Inflammatory macrophage treated with lipopolysaccharide for 4 hours (primary cell): ENCODE measurements around the gene PRSS56.

Source experiments
- DNase-seq: peaks from one replicate; pipeline ENCODE4 v3.0.0-alpha.2; 2020

Gene PRSS56

GRCh38 chr2:232502911-232503808 is 17.0 kb upstream of the PRSS56 start:
- peak; percentile 23 for DNase-seq

DNA sequence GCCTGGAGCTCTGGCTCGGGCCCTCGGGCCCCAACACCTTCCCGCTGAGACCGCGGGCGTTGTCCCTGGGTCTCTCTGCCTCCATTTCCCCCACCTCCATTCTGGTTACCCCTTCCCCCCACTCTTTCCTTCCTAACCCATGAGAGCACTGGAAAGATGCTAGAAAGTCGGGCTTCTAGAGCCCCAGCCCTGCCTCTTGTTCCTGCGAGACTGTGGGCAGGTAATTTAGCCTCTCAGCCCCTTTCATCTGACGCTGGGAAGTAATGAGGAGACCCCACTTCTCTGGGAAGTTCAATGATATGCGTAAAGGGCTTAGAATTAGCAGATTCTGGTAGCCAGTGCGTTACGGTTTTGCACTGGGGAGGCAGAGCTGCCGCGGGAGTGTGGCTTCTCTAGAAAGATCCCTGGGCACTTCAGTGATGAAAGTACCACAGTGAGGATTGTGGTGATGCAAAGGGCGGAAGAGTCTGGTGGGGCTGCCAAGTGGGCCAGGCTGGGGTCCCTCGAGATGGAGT is 16.3 kb upstream of the PRSS56 start:
- DNase-seq = no peak

GRCh38 chr2:232504438-232504837 is 15.8 kb upstream of the PRSS56 start:
- DNase-seq = no peak

GRCh38 chr2:232505856-232506255 is 14.3 kb upstream of the PRSS56 start:
- no peak for DNase-seq

GRCh38 chr2:232506709-232507108 is 13.5 kb upstream of the PRSS56 start:
- no peak for DNase-seq

GRCh38 chr2:232508251-232508650 is 11.9 kb upstream of the PRSS56 start:
- DNase-seq = no peak

DNA sequence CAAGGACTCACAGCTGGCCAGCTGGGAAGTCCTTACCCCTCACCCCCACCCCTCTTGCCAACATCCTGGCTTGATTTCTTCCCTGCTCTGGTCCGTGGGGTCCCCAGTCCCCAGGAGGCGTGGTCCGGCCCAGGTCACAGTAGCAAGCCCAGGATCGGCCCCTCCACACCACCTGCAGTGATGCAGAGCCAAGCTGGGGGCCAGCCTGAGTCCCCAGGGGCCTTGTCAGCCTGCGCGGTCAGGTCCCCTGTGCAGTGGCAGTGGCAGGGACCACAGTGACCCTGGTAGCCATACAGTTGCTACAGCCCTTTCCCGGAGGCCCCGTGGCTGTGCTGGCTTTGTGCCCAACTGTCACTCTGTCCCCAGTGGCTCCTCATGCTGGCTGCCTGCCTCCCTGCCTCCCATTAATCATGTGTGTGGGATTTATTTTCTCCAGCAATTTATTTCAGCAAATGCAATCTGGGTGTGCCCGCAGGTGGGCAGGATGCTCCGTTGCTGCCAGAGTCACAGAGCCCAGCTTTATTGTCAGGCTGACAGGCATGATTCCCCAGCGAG is 8.8 kb upstream of the PRSS56 start:
- no peak for DNase-seq

DNA sequence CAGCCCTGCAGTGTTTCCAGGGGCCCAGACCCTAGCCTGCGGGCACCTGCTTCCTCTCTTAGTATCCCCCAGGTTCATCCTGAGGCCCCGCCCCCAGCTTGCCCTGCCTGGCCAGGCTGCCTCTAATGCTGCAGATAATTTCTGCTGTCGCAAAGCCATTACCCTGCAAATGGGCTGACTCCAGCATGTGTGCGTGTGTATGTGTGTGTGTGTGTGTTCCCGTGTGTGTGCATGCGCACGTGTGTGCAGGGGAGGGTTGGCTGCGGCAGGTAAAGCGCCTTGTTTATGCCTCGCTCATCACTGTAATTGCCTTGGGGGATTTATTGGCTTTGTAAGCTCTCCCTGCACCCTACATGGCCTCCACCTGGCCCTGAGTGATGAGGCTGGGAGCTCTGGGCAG is 7.6 kb upstream of the PRSS56 start:
- DNase-seq = no peak

- no peak for DNase-seq
Measured at GRCh38 chr2:232513353-232513752, 6.8 kb upstream of the PRSS56 start.

DNA sequence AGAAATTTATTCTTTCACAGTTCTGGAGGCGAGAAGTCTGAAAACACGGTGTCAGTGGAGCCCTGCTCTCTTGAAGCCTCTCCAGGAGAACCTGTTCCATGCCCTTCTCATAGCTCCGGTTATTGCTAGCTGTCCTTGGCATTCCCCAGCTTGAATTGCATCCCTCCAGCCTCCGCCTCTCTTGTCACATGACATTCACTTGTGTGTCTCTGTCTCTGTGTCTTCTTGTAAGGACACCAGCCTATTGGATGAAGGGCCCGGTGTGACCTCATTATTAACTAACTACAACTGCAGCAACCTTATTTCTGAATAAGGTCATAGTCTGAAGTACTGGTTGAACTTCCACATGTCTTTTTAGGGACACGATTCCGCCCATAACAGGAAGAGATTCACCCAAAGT is 4.5 kb upstream of the PRSS56 start:
- no peak for DNase-seq

- no peak for DNase-seq
Measured at GRCh38 chr2:232516551-232516950, 3.6 kb upstream of the PRSS56 start.

DNA sequence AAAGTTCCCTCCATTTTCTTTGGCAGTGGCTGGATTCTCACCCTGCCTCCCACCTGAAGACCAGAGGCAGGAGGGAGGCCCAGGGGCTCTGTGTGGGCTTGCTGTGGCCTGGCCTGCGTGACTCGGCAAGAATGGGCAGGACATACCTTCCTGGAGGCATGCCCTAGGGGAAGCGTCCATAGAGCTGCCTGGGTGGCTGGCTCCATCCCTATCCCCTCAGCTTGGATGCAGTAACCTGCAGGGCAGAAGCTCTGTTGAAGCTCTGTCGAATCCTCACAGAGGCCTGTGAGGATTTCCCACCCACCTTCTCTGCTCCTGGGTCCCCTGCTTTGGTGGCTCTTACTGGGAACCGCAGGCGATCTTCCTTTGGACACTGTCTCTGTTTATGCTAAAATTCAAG is 1.3 kb upstream of the PRSS56 start:
- no peak for DNase-seq

GRCh38 chr2:232520489-232520888 is 301 bp downstream of the PRSS56 start:
- no peak for DNase-seq

- no peak for DNase-seq
Measured at GRCh38 chr2:232521098-232521497, 910 bp downstream of the PRSS56 start.

GRCh38 chr2:232521959-232522622 is 1.9 kb downstream of the PRSS56 start:
- DNase-seq = peak; percentile 28

DNA sequence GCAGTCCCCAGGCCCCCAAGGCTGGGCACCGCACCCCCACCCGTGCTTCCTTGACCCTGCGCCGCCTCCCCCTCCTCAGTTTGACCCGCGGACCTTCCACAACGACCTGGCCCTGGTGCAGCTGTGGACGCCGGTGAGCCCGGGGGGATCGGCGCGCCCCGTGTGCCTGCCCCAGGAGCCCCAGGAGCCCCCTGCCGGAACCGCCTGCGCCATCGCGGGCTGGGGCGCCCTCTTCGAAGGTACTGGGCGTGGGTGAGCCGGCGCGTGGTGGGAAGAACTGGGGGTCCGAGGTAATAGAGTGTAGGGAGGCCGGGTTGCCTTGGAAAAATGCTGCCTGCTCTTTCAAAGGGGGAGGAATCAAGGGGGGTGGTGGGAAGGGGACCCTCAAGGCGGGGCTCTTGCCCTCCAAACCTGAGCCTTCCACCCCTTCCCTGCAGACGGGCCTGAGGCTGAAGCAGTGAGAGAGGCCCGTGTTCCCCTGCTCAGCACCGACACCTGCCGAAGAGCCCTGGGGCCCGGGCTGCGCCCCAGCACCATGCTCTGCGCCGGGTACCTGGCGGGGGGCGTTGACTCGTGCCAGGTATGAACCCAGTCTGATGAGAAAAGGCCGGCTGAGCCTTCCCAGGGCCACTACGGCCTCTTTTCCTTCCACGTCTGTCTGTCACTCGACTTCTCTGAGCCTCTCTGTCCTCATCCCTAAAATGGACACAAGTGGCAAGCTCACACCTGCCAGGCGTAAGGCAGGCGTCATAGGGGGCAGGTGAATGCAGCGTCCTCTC is 2.6 kb downstream of the PRSS56 start:
- no peak for DNase-seq

GRCh38 chr2:232523402-232523681 is 3.2 kb downstream of the PRSS56 start:
- no peak for DNase-seq

DNA sequence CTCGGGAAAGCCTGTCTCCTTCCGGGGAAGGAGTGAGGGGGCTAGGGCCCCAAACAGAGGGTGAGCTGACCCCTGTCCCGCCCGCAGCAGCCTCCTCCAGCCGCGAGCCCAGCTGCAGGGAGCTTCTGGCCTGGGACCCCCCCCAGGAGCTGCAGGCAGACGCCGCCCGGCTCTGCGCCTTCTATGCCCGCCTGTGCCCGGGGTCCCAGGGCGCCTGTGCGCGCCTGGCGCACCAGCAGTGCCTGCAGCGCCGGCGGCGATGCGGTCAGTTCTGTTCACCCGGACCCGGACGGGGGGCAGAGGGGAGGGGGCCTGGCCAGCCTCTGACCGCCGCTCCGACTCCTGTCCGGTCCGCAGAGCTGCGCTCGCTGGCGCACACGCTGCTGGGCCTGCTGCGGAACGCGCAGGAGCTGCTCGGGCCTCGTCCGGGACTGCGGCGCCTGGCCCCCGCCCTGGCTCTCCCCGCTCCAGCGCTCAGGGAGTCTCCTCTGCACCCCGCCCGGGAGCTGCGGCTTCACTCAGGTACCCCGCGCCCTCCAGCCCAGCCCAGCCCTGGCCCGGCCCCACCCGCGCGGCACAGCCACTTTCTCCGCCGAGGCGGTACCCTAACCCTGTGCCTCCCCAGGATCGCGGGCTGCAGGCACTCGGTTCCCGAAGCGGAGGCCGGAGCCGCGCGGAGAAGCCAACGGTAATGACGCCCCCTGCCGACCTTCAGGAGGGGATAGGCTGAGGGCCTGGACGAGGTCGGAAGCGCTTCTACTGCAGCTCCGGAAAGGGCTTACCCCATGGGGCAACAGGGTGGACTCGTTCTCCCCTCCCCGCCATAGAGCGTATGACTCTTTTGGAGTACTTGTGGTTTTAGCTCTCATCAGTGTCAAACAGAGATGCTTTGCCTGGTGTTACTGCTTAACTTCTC is 3.8 kb downstream of the PRSS56 start:
- DNase-seq = peak; percentile 53

DNA sequence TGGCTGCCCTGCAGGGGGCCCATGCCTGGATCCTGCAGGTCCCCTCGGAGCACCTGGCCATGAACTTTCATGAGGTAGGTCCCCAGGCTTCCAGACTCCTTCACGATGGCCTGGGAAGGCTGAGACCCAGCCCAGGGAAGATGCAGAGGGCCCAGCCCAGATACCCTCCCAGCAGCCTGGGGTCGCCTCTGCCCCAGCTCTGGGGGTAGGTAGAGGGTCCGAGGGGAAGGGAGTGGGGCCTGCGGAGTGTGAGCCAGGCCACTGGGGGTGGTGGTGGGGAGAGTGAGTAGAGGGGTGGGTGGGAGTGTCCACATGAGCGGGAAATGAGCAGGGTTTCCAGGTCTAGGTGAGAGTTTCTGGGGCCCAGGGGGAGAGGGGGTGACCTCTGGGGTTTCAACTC is 4.6 kb downstream of the PRSS56 start:
- DNase-seq = no peak

DNA sequence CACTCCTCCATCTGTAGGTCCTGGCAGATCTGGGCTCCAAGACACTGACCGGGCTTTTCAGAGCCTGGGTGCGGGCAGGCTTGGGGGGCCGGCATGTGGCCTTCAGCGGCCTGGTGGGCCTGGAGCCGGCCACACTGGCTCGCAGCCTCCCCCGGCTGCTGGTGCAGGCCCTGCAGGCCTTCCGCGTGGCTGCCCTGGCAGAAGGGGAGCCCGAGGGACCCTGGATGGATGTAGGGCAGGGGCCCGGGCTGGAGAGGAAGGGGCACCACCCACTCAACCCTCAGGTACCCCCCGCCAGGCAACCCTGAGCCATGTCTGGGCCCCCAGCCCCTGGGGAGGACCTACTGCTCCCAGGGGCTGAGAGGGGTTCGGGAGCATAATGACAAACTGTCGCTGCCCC is 5.0 kb downstream of the PRSS56 start:
- no peak for DNase-seq

- no peak for DNase-seq
Measured at GRCh38 chr2:232525791-232526371, 5.7 kb downstream of the PRSS56 start, which contains the start of gene CHRND. Gene CHRND, plus strand, starts transcription at chr2:232526160. Its CDS starts 56 bp downstream, at chr2:232526216.
